Endodermal cell (in vitro differentiated cells): ENCODE results near the gene KCNG1. TPM values are rescaled to one million over a fixed set of nuclear protein-coding genes. Genes with fewer than 3 reads are reported as not detected.

ENCODE experiments used
- DNase-seq: peaks from one replicate; pipeline ENCODE4 v3.0.0-alpha.2; 2017
- H3K27ac ChIP-seq: 2 replicates; pipeline ENCODE4 v1.5.1; 2013; ENCODE audit warnings: mild to moderate bottlenecking, low read depth, low read length, moderate library complexity
- H3K27me3 ChIP-seq: 2 replicates; pipeline ENCODE4 v1.6.1; 2013; ENCODE audit warnings: mild to moderate bottlenecking, low read length, moderate library complexity; ENCODE audit not compliant: insufficient read depth, control insufficient read depth, poor library complexity, severe bottlenecking
- H3K36me3 ChIP-seq: 2 replicates; pipeline ENCODE4 v1.7.0; 2013; ENCODE audit warnings: mild to moderate bottlenecking, low read length, moderate library complexity; ENCODE audit not compliant: control insufficient read depth, insufficient read depth
- H3K4me1 ChIP-seq: one replicate; pipeline ENCODE4 v1.7.0; 2013; ENCODE audit warnings: low read length; ENCODE audit not compliant: control insufficient read depth, insufficient read depth
- H3K4me3 ChIP-seq: 2 replicates; pipeline ENCODE4 v1.5.1; 2013; ENCODE audit warnings: mild to moderate bottlenecking, low read length, moderate library complexity
- H3K9ac ChIP-seq: 2 replicates; pipeline ENCODE4 v1.6.1; 2013; ENCODE audit warnings: mild to moderate bottlenecking, low read length, moderate library complexity; ENCODE audit not compliant: poor library complexity, severe bottlenecking; ENCODE audit errors: extremely low read depth
- H3K9me3 ChIP-seq: 2 replicates; pipeline ENCODE4 v1.6.1; 2013; ENCODE audit warnings: mild to moderate bottlenecking, low read length, moderate library complexity; ENCODE audit not compliant: control insufficient read depth
- H3K27ac Mint-ChIP-seq: 2 replicates; pipeline ENCODE4 v1.8.0; 2020; ENCODE audit warnings: mixed read lengths
- H3K27me3 Mint-ChIP-seq: 2 replicates; pipeline ENCODE4 v1.8.0; 2021; ENCODE audit warnings: mild to moderate bottlenecking, mixed read lengths; ENCODE audit not compliant: insufficient read depth
- H3K36me3 Mint-ChIP-seq: 2 replicates; pipeline ENCODE4 v1.8.0; 2020; ENCODE audit warnings: low read depth, mixed read lengths
- H3K4me1 Mint-ChIP-seq: 2 replicates; pipeline ENCODE4 v1.8.0; 2020; ENCODE audit warnings: mixed read lengths
- H3K4me3 Mint-ChIP-seq: 2 replicates; pipeline ENCODE4 v1.8.0; 2020; ENCODE audit warnings: mild to moderate bottlenecking, moderate library complexity, mixed read lengths
- H3K9me3 Mint-ChIP-seq: 2 replicates; pipeline ENCODE4 v1.8.0; 2020; ENCODE audit warnings: mild to moderate bottlenecking, mixed read lengths
- CTCF ChIP-seq: fragments of 200-600 bp; sonication (generic); conservative IDR thresholded peaks from 2 replicates; pipeline ENCODE4 v1.5.0; 2021; ENCODE audit warnings: antibody characterized with exemption, mild to moderate bottlenecking
- WGBS, 2 experiments: methylation state at CpG; one replicate each; pipeline versions ENCODE4 v1.1.5 to v1.1.7; 2013; ENCODE audit warnings: missing lambda C conversion rate in 2 of 2, mixed read lengths in 1 of 2; ENCODE audit not compliant: insufficient coverage in 1 of 2, insufficient read length in 1 of 2; 5-methylcytosine and 5-hydroxymethylcytosine counted together
- total RNA-seq, 2 donors: library from RNA; stranded (reverse); fragmentation: NEBNext Ultra II Directional in 1 of 2; extraction: Animal tissue kit (Norgen Biotek cat#: 25700) in 1 of 2; gene quantifications; 2 replicates in 1 of 2; 3 replicates in 1 of 2; pipeline ENCODE4 v1.2.1, GENCODE V29; 2021

Gene KCNG1
- total RNA-seq, 2 donors from 2014 or later, result 106 to 126 TPM

- peak; percentile 89 for DNase-seq
- Histone ChIP-seq H3K4me1 (peaks cover 7% of the 10 kb centered on the region), H3K9me3 (no peaks in the 10 kb centered on the region), H3K9ac (peak within 1 kb of the TSS; percentile 98), H3K27me3 (no peaks in the 10 kb centered on the region), H3K27ac (peak within 1 kb of the TSS; percentile 99), H3K4me3 (peak within 1 kb of the TSS; percentile 95), H3K36me3 (peaks cover 25% of the 10 kb centered on the region)
- Mint-ChIP-seq H3K9me3 (no peaks in the 10 kb centered on the region), H3K36me3 (peaks cover 28% of the 10 kb centered on the region), H3K4me1 (peaks cover 26% of the 10 kb centered on the region), H3K27me3 (peaks cover under 1% of the 10 kb centered on the region), H3K27ac (peak within 1 kb of the TSS; percentile 100), H3K4me3 (peak within 1 kb of the TSS; percentile 89)
- 1 to 4% methylated on average over 35 to 67 of the region's 67 CpGs for WGBS, 2 experiments
- no peak for TF ChIP-seq CTCF
Measured at GRCh38 chr20:50958615-50959542, 64.0 kb downstream of the KCNG1 start, which contains the start of gene MOCS3. MOCS3 (plus strand) TSS chr20:50958818; CDS start chr20:50958843, 25 bp downstream.

DNA sequence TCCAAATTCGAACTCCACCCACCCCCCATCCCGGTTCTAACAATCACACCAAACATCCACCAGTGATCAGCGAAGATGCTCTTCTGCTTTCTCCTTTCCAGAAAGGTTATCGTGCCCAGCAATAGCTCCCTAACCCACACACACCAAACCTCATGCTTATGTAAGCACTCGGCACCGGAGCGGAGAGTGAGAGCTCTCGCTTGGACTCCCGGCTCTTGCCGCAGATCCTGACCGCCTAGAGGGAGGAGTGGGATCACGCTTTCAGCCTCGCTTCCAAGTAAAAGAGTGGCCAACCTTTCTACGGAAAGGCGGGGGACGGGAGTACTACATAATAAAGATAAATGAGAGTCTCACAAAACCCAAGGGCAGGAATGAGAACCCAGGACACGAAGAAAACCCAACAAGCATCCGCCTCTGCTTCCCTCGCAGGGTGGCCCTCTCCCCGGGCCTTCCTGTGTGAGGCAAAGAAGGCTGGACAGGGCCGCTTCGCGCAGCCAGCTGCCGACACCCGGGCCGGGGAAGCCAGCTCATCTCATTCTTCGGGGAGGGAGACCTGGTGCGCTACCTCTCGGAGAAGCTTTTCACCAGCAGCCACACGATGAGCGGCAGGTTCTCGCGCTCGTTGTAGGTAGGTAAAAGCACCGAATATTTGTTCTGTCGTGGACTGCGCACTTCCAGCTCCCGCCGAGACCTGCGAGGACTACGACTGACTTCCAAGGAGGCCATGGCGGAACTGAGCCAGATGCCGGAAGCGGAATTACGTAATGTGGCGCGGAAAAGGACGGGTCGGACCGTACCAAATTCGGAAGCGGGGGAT lies 64.9 kb downstream of the KCNG1 start, which contains the start of gene DPM1:
Gene DPM1 (minus strand): TSS at position 735 of the 817 bp plus-strand sequence. CDS start 9 bp downstream, at position 726.
- H3K36me3 ChIP-seq, result peaks cover 33% of the 10 kb centered on the region
- H3K9me3 Mint-ChIP-seq, result no peaks in the 10 kb centered on the region
- peaks cover 31% of the 10 kb centered on the region for H3K36me3 Mint-ChIP-seq
- H3K4me3 Mint-ChIP-seq, result peak within 1 kb of the TSS; percentile 89
- WGBS, 2 experiments, result 0 to 1% methylated on average over 29 to 52 of the region's 52 CpGs
- no peaks in the 10 kb centered on the region for H3K27me3 ChIP-seq
- H3K27ac ChIP-seq, result peak within 1 kb of the TSS; percentile 99
- DNase-seq, result peak; percentile 92
- no peaks in the 10 kb centered on the region for H3K27me3 Mint-ChIP-seq
- H3K4me1 Mint-ChIP-seq, result peaks cover 26% of the 10 kb centered on the region
- H3K9ac ChIP-seq, result peak within 1 kb of the TSS; percentile 98
- H3K4me3 ChIP-seq, result peak within 1 kb of the TSS; percentile 95
- H3K4me1 ChIP-seq, result peaks cover 7% of the 10 kb centered on the region
- H3K9me3 ChIP-seq, result no peaks in the 10 kb centered on the region
- TF ChIP-seq CTCF, result no peak
- H3K27ac Mint-ChIP-seq, result peak within 1 kb of the TSS; percentile 100

- H3K4me3 ChIP-seq, result peak overlapping the region; percentile 95
- H3K27me3 Mint-ChIP-seq, result no peaks in the 10 kb centered on the region
- DNase-seq, result no peak
- peaks cover 41% of the 10 kb centered on the region for H3K36me3 ChIP-seq
- TF ChIP-seq CTCF, result no peak
- H3K9me3 ChIP-seq, result no peaks in the 10 kb centered on the region
- H3K4me1 Mint-ChIP-seq, result peaks cover 26% of the 10 kb centered on the region
- H3K4me3 Mint-ChIP-seq, result peak overlapping the region; percentile 89
- peak overlapping the region; percentile 100 for H3K27ac Mint-ChIP-seq
- peaks cover 7% of the 10 kb centered on the region for H3K4me1 ChIP-seq
- H3K36me3 Mint-ChIP-seq, result peaks cover 33% of the 10 kb centered on the region
- 29 to 46% methylated on average over 6 to 7 of the region's 7 CpGs for WGBS, 2 experiments
- H3K9me3 Mint-ChIP-seq, result no peaks in the 10 kb centered on the region
- H3K27me3 ChIP-seq, result no peaks in the 10 kb centered on the region
- H3K9ac ChIP-seq, result peak overlapping the region; percentile 98
- H3K27ac ChIP-seq, result peak overlapping the region; percentile 99
Measured at GRCh38 chr20:50957276-50957675, 65.6 kb downstream of the KCNG1 start.
